GM23248 (cell line): ENCODE measurements around the gene RNF207.

ENCODE experiments used
- EZH2 ChIP-seq: fragments of 200-600 bp; sonication (generic); IDR thresholded peaks from 2 replicates; pipeline ENCODE4 v1.6.1; 2018; ENCODE audit warnings: antibody characterized with exemption, mild to moderate bottlenecking; ENCODE audit not compliant: insufficient read depth, poor library complexity, severe bottlenecking
- EZH2phosphoT487 ChIP-seq: fragments of 200-600 bp; sonication (generic); IDR thresholded peaks from 2 replicates; pipeline ENCODE4 v1.6.1; 2018; ENCODE audit warnings: antibody characterized with exemption, moderate library complexity, mild to moderate bottlenecking, low read depth; ENCODE audit not compliant: insufficient read depth

GRCh38 chr1:6180268-6180706 is 25.6 kb upstream of the RNF207 start, which contains the start of gene CHD5:
- TF ChIP-seq EZH2phosphoT487 = 0 out of 2 replicates have a peak, but pooled peaks have one; percentile 22
- no peak for TF ChIP-seq EZH2
